Keratinocyte (primary cell): ENCODE data around the gene NCKAP5.

Experiments
- CTCF ChIP-seq, 3 experiments: IDR thresholded peaks in 1 of 3; conservative IDR thresholded peaks in 1 of 3; optimal IDR thresholded peaks in 1 of 3; 2 replicates in 2 of 3; 3 replicates in 1 of 3; pipeline versions ENCODE3 to v1.5.1; 2011; ENCODE audit warnings: low read length in 3 of 3, mild to moderate bottlenecking in 3 of 3, moderate library complexity in 2 of 3, control low read depth in 1 of 3, inconsistent platforms in 1 of 3; ENCODE audit not compliant: insufficient read depth in 2 of 3; ENCODE audit errors: extremely low read depth in 1 of 3
- EZH2 ChIP-seq: IDR thresholded peaks from one replicate; pipeline ENCODE4 v1.6.1; 2012; ENCODE audit warnings: inconsistent platforms, mild to moderate bottlenecking, low read length, moderate library complexity

- TF ChIP-seq CTCF (optimal IDR thresholded peaks at IDR 0.05 in 1 of 3, IDR thresholded peaks at IDR 0.05 in 1 of 3, conservative IDR thresholded peaks at IDR 0.05 in 1 of 3; ENCODE audit: extremely low read depth in 1 of 3, insufficient read depth in 2 of 3, low read length in 3 of 3) (no peak), EZH2 (no peak)
Measured at GRCh38 chr2:133508546-133509165, 59.6 kb downstream of the NCKAP5 start.
